ENCODE results near the gene EPHA5. TPM values are rescaled to one million over a fixed set of nuclear protein-coding genes. Genes with fewer than 3 reads are reported as not detected.

Gene EPHA5
- polyA plus RNA-seq, 3 donors, result not detected

GRCh38 chr4:65651031-65651430 is 19.3 kb downstream of the EPHA5 start:
- H3K4me1 Mint-ChIP-seq, result no peaks in the 10 kb centered on the region
- WGBS (ENCODE audit: insufficient coverage), result no CpG with 5 or more reads among the region's 1 CpG
- TF ChIP-seq CTCF (IDR thresholded peaks at IDR 0.05), result no peak

GRCh38 chr4:65646136-65646535 is 24.2 kb downstream of the EPHA5 start:
- TF ChIP-seq CTCF (IDR thresholded peaks at IDR 0.05), result no peak
- H3K4me2 ChIP-seq (replicated peaks; ENCODE audit: extremely low read depth, low read length, poor library complexity, severe bottlenecking), result no peak overlapping the region
- H3K27me3 ChIP-seq (ENCODE audit: control insufficient read depth in 2 of 2, insufficient read depth in 2 of 2, low read length in 2 of 2), result no peaks in the 10 kb centered on the region
- H4K20me1 ChIP-seq (ENCODE audit: insufficient read depth, low read length), result no peaks in the 10 kb centered on the region
- H3K27ac ChIP-seq (ENCODE audit: low read depth in 1 of 2, low read length in 2 of 2), result no peak overlapping the region
- Mint-ChIP-seq H3K4me1 (no peaks in the 10 kb centered on the region), H3K27me3 (ENCODE audit: low read depth in 3 of 3) (no peaks in the 10 kb centered on the region), H3K27ac (no peak overlapping the region), H3K36me3 (no peaks in the 10 kb centered on the region), H3K4me3 (no peak overlapping the region), H3K9me3 (peaks cover 0 to 2% (median 0%) of the 10 kb centered on the region in 7 donors)
- no peaks in the 10 kb centered on the region for H3K79me2 ChIP-seq (ENCODE audit: insufficient read depth, low read length)
- intact Hi-C loops (cut with micrococcal nuclease), result no loop called here
- no peaks in the 10 kb centered on the region for H3K36me3 ChIP-seq (replicated peaks in 1 of 2; ENCODE audit: control insufficient read depth in 1 of 2, insufficient read depth in 2 of 2, low read length in 2 of 2)
- no peaks in the 10 kb centered on the region for H3K9me3 ChIP-seq (replicated peaks in 1 of 2; ENCODE audit: control insufficient read depth in 1 of 2, insufficient read depth in 1 of 2, low read length in 2 of 2)
- no CpG with 5 or more reads among the region's 1 CpG for WGBS (ENCODE audit: insufficient coverage)
- H2AFZ ChIP-seq (ENCODE audit: insufficient read depth, low read depth, low read length, poor library complexity, severe bottlenecking), result no peak overlapping the region
- DNase-seq, result no peak
- no peak overlapping the region for H3K9ac ChIP-seq (ENCODE audit: insufficient read depth, low read length, poor library complexity, severe bottlenecking)
- H3K4me1 ChIP-seq (ENCODE audit: control insufficient read depth in 1 of 2, insufficient read depth in 2 of 2, low read length in 2 of 2), result no peaks in the 10 kb centered on the region
- no peak overlapping the region for H3K4me3 ChIP-seq (replicated peaks in 1 of 3; ENCODE audit: low read depth in 2 of 3, low read length in 3 of 3)

More at GRCh38 chr4:65651031-65651430, 19.3 kb downstream of the EPHA5 start:
- Histone ChIP-seq H3K27me3 (ENCODE audit: control insufficient read depth in 2 of 2, insufficient read depth in 2 of 2, low read length in 2 of 2) (no peaks in the 10 kb centered on the region), H3K9ac (ENCODE audit: insufficient read depth, low read length, poor library complexity, severe bottlenecking) (no peak overlapping the region), H4K20me1 (ENCODE audit: insufficient read depth, low read length) (no peaks in the 10 kb centered on the region), H3K4me2 (replicated peaks; ENCODE audit: extremely low read depth, low read length, poor library complexity, severe bottlenecking) (no peak overlapping the region), H3K9me3 (replicated peaks in 1 of 2; ENCODE audit: control insufficient read depth in 1 of 2, insufficient read depth in 1 of 2, low read length in 2 of 2) (no peaks in the 10 kb centered on the region), H3K27ac (ENCODE audit: low read depth in 1 of 2, low read length in 2 of 2) (no peak overlapping the region), H3K36me3 (replicated peaks in 1 of 2; ENCODE audit: control insufficient read depth in 1 of 2, insufficient read depth in 2 of 2, low read length in 2 of 2) (no peaks in the 10 kb centered on the region), H3K79me2 (ENCODE audit: insufficient read depth, low read length) (no peaks in the 10 kb centered on the region), H2AFZ (ENCODE audit: insufficient read depth, low read depth, low read length, poor library complexity, severe bottlenecking) (no peak overlapping the region), H3K4me3 (replicated peaks in 1 of 3; ENCODE audit: low read depth in 2 of 3, low read length in 3 of 3) (no peak overlapping the region), H3K4me1 (ENCODE audit: control insufficient read depth in 1 of 2, insufficient read depth in 2 of 2, low read length in 2 of 2) (no peaks in the 10 kb centered on the region)
- Mint-ChIP-seq H3K36me3 (no peaks in the 10 kb centered on the region), H3K9me3 (peaks cover 0 to 2% (median 0%) of the 10 kb centered on the region in 7 donors), H3K27ac (no peak overlapping the region), H3K27me3 (ENCODE audit: low read depth in 3 of 3) (no peaks in the 10 kb centered on the region), H3K4me3 (no peak overlapping the region)
- intact Hi-C loops (cut with micrococcal nuclease), result no loop called here
- DNase-seq, result no peak
